Measurements from ENCODE around the gene VMP1.

VMP1 gene

DNA sequence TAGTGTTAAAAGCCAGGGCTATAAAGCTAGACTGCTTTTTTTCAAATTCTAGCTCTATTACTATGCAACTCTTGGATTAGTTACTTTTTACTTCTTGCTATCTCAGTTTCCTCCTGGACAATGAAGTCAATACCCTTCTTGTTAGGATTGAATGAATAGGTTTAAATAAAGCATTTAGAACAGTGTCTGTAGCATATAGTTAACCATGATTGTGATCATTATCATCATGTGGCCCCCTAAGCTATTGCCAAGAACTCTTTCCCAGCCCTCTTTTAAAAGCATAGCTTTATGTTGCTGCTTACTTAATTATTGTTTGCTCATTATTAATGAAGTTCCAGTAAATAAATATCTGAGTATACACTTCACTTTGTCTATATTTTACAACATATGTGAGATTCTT is 4.5 kb downstream of the VMP1 start:
- no peak for DNase-seq

GRCh38 chr17:59712862-59713261 is 5.4 kb downstream of the VMP1 start:
- DNase-seq: no peak

DNA sequence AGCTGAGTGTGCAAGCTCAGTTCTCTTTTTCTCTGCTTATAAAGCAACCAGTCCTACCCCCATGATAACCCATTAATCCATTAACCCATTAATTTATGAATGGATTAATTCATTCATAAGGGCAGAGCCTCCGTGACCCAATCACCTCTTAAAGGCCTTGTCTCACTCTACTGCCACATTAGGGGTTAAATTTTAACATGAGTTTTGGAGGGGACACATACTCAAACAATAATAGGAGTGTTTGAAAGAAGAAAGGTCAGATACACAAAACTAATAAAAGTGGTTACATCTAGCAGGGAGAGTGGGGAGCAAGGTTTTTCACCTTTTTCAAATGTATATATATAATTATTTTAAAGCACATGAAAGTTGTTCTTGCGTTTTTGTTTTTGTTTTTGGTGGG is 6.8 kb downstream of the VMP1 start:
- DNase-seq: no peak

GRCh38 chr17:59716427-59716826 is 9.0 kb downstream of the VMP1 start:
- no peak for DNase-seq

GRCh38 chr17:59719526-59719925 is 12.1 kb downstream of the VMP1 start:
- no peak for DNase-seq

DNA sequence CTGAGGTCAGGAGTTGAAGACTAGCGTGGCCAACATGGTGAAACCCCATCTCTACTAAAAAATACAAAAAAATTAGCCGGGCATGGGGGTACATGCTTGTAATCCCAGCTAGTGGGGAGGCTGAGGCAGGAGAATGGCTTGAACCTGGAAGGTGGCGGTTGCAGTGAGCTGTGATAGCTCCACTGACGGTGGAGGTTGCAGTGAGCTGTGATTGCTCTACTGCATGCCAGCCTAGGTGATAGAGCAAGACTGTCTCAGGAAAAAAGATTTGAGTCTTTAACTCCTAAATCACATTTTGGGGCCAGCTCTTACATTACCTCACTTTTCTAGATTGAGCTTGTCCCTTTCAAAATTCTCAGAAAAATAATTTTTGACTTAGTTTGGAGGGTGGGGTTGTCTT is 15.2 kb downstream of the VMP1 start:
- DNase-seq: no peak

- DNase-seq: no peak
Measured at GRCh38 chr17:59723041-59723440, 15.6 kb downstream of the VMP1 start.

DNA sequence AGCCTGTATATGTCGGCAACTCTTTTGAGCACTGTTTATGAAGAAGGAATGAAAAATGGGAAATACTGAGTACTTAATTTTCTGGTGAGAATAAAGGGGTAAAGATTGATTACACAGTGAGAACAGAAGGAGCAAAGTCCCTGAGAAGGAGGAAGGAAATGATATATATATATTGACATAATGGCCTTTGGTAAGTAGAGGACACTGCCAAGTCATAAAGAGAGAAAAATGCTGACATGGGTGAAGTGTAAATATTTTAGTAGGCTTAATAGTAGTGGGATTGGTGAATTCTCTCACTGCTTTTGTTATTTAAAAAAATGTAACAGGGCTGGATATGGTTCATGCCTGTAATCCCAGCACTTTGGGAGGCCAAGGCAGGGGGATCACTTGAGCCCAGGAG is 16.2 kb downstream of the VMP1 start:
- DNase-seq: no peak

DNA sequence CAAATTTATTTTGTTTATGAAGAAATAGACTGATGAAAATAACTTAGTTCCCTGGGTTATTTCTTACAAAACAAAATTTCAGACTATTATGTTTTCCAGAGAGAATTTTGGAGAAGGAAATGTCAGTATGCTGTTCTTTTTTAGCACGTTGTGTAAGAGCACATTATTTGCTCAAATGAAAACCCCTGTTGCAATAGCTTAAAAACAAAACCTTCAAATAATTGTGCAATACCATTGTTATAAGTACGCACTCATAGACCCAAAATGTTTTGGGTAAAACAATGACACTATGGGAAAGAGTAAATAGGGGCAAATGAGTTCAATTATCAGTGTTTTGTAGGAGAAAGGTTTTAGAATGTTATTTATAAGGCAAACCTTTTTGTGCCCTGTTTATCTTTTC is 18.2 kb downstream of the VMP1 start:
- no peak for DNase-seq

DNA sequence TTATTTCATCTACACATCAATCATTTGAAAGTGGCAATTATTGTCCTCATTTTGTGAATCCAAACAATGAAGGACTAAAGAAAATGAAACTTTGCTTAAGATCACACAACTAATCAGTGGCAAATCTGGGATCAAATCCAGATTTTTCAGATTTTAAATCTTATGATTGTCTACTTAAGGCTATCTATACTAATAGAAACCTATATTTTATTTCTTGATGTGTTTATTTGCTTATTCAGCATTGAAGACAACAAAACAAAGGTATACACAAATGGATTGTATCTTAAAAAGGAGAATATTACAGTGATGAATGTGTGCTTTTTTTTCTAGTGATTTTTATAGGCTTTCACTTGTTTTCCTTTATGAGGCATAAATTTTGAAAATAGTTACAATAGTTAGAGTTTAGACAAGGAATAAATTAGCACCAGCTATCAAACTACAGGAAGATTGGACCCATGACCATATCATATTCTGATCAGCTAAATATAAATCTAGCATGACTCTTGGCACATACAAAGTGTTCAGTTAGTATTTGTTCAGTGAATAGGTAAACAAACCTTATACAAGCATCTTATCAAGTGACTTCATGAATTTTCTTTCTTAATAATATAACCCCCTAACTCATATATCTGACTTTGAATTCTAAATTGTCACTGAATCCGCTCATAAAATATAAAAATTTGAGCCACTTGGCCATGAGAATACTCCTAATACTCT is 20.5 kb downstream of the VMP1 start:
- no peak for DNase-seq

DNA sequence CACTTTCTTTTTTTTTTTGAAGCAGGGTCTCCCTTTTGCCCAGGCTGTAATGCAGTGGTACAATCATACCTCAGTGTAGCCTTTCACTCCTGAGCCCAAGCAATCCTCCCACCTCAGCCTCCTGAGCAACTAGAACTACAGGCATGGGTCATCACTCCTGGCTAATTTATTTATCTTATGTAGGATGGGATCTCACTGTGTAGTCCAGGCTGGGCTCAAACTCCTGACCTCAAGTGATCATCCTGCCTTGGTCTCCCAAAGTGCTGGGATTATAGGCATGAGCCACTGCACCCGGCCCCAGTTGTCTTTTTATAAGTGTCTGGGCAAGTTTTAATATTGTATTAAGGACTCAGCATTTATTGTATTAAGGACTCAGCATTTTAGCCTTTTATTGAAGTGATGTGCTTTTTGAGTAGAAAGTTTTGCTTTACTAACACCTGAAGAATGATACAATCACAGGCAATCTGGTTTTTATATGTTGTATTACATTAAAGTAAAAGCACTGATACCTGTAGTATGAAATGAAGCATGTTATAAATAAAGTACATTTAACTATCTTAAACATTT is 22.9 kb downstream of the VMP1 start:
- no peak for DNase-seq

- no peak for DNase-seq
Measured at GRCh38 chr17:59733697-59734096, 26.2 kb downstream of the VMP1 start.

DNA sequence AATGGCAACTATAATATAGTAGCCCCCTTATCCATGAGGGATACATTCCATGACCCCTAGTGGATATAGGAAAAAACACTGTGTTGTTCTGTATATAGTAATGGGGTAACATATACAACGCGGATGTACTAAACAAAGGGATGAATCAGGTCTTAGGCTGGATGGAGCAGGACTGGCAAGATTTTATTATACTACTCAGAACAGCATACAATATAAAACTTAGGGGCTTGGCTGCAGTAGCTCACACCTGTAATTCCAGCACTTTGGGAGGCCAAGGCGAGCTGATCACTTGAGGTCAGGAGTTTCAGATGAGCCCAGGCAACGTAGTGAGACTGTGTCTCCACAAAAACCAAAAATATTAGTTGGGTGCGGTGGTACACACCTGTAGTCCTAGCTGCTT is 26.8 kb downstream of the VMP1 start:
- no peak for DNase-seq

GRCh38 chr17:59737324-59737723 is 29.9 kb downstream of the VMP1 start:
- DNase-seq: no peak

DNA sequence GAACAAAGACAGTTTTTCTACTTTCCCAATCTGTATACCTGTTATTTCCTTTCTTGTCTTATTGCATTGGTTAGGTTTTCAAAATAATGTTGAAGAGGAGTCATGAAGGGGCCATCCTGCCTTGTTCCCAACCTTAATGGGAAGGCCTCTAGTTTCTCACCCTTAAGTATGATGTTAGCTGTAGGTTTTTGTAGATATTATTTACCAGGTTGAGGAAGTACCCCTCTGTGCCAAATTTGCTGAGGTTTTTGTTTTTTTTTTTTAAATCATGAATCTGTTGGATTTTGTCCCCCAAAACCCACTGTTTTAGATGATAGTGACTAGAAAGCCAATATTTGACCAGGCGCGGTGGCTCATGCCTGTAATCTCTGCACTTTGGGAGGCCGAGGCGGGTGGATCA is 36.4 kb downstream of the VMP1 start:
- DNase-seq: no peak

DNA sequence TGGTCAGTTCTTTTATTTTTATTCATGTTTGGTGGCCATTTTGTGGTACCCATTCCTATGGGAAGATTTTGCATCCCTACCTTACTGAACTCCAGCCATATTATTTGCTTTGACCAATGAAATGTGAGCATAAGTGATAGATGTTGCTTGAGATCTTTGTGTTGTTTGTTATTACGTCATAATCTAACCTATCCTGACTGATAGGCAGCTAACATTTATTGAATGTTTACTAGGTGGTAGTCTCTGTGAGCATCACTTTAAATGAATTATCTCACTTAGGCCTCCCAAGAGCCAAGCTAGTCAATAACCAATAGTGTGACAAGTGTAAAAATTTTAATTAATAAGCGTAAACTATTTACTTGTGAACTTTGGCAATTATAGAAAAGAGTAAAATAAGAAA is 37.6 kb downstream of the VMP1 start:
- DNase-seq: no peak

DNA sequence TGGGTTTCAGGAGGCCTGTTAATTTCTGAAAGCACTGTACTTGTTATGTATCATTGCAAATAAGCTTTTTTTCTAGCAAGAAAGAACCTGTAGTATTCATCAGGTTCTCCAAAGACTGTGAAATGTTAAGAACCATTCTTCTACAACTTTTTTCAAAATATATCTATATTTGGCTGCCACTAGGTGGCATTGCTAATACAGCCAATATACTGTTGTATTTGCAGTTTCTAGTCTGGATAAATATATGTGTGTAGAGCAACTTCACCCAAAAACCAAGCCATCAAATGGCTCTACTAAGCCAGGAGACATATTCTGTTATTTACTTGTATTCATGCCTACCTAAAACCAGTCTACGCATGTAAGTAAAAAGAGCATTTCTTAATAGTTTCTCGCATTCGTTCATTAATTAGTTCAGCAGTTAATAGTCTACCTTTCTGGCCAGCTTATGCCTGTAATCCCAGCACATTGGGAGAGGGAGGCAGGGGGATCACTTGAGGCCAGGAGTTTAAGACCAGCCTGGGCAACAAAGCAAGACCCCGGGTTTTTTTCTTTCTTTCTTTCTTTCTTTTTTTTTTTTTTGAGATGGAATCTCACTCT is 39.5 kb downstream of the VMP1 start:
- DNase-seq: peak; percentile 65

GRCh38 chr17:59748591-59748990 is 41.1 kb downstream of the VMP1 start:
- no peak for DNase-seq

DNA sequence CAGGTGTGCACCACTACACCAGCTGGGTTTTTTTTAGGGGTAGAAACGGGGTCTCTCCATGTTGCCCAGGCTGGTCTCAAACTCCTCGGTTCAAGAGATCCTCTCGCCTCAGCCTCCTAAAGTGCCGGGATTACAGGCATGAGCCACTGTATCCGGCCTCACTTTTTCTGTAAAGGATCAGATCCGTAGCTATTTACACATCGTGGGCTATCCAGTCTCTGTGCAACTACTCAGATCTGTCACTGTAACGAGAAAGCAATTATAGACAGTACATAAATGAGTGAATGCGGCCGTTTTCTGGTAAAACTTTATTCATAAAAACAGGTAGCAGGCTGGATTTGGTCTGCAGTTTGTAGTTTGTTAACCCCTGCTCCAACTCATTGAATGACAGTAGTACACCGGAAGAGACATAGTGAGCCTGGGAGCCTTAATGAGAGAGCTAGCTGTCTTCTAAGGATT is 44.5 kb downstream of the VMP1 start:
- DNase-seq: no peak

DNA sequence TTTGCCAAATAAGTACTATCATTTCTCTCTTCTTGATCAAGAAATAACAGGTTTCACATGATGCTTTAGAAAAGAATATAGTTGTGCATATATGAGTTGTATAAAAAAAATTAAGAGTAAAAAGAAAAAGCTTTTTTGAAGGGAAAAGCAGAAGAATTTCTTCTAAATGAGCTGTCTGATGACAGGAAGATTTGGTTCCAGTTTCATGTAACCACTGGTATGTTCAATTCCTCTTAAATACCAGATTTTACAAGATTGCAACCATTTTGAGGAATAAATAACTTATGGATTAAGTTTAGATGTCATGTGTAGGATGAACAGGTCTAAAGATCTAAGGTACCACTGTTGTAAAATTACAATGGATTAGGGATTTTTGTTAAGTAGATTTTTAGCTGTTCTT is 45.0 kb downstream of the VMP1 start:
- peak; percentile 35 for DNase-seq

DNA sequence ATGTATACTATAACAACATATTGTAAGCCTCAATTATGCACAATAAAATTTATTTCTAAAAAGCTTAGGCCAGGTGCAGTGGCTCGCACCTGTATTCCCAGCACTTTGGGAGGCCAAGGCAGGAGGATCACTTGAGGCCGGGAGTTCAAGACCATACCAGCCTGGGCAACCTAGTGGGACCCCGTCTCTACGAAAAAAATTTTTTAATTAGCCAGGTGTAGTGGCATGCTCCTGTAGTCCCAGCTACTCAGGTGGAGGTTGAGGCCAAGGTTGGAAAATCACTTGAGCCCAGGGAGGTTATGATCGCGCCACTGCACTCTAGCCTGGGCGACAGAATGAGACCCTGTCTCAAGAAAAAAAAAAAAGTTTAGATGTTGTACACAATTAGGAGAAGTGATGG is 45.5 kb downstream of the VMP1 start:
- DNase-seq: no peak

DNA sequence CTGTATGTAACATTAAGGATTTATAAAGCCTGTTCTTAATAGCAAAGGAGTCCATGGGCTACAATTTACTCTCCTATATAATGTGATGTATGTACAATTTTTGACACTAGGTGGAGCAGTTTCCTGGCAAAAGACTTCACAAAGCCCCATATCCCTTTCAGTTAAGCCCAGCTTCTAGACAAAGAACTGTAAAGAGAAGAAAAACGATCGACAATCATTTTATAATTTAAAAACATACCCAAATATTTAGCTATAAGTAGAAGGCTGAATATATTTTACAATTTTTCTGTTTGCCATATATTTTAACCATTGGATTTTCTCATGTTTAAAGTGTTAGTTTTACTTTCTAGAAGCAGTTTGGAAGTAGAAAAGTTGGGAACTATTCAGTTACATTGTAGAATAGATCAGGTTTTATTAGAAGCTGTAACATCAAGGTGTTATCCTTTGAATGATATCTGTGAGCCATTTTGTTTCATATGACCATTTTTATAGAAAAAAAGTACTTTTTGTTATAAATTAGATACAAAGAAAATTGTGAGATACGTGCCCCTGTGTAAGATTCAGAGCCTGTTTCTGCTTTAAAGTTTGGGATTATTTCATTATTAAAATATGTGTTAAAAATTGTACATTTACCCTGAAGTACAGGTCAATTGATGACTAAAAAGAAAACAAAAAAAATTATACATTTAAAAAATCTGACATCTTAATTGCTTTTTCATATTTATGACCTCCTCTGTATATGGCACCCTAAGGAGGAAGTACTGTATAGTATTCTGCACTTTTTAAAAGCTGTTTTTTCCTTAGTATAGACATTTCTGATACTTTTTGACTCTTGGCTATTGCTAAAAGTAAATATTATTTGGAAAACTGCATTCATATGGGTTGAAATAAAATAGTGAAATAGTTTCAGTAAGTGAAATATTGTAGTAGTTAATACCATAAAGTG is 46.3 kb downstream of the VMP1 start:
- peak; percentile 90 for DNase-seq

- DNase-seq: peak; percentile 99
Measured at GRCh38 chr17:59754552-59754951, 47.1 kb downstream of the VMP1 start.

All from fibroblast of skin of back (primary cell).